Liver (tissue), 9 donors: ENCODE results near the gene MPST. TPM values are rescaled to one million over a fixed set of nuclear protein-coding genes. Genes with fewer than 3 reads are reported as not detected.

Experiments used
- DNase-seq: peaks from one replicate; pipeline ENCODE4 v3.0.0-alpha.2; 2017; ENCODE audit warnings: low spot score
- H3K27ac ChIP-seq, 2 donors: one replicate each; pipeline ENCODE4 v1.7.0; 2013; ENCODE audit warnings: inconsistent platforms in 2 of 2, low read length in 2 of 2, control low read depth in 1 of 2, low read depth in 1 of 2, mild to moderate bottlenecking in 1 of 2
- H3K27me3 ChIP-seq, 4 donors: one replicate each; pipeline versions ENCODE4 v1.6.1 to v1.7.0; 2013; ENCODE audit warnings: low read length in 3 of 4, inconsistent platforms in 1 of 4, mild to moderate bottlenecking in 1 of 4, moderate library complexity in 1 of 4; ENCODE audit not compliant: control insufficient read depth in 4 of 4, insufficient read depth in 4 of 4
- H3K36me3 ChIP-seq, 4 donors: one replicate each; pipeline versions ENCODE4 v1.6.1 to v1.7.0; 2013; ENCODE audit warnings: low read length in 3 of 4, mild to moderate bottlenecking in 3 of 4, low read depth in 1 of 4, moderate library complexity in 1 of 4; ENCODE audit not compliant: control insufficient read depth in 4 of 4, insufficient read depth in 3 of 4
- H3K4me1 ChIP-seq, 4 donors: one replicate each; pipeline versions ENCODE4 v1.6.1 to v1.7.0; 2013; ENCODE audit warnings: low read length in 3 of 4, mild to moderate bottlenecking in 3 of 4, moderate library complexity in 1 of 4; ENCODE audit not compliant: control insufficient read depth in 4 of 4, insufficient read depth in 4 of 4
- H3K4me3 ChIP-seq, 3 donors: one replicate each; pipeline versions ENCODE4 v1.6.1 to v1.7.0; 2013; ENCODE audit warnings: low read length in 3 of 3, control low read depth in 1 of 3, low read depth in 1 of 3, mild to moderate bottlenecking in 1 of 3
- H3K9ac ChIP-seq, 2 donors: one replicate each; pipeline ENCODE4 v1.7.0; 2013; ENCODE audit warnings: low read length in 2 of 2, mild to moderate bottlenecking in 2 of 2, moderate library complexity in 2 of 2, control low read depth in 1 of 2, low read depth in 1 of 2
- H3K9me3 ChIP-seq, 4 donors: one replicate each; pipeline versions ENCODE4 v1.6.1 to v1.7.0; 2013; ENCODE audit warnings: low read length in 3 of 4; ENCODE audit not compliant: control insufficient read depth in 4 of 4
- FOXA1 ChIP-seq: IDR thresholded peaks from 2 replicates; pipeline ENCODE4 v1.6.1; 2016; ENCODE audit warnings: antibody characterized with exemption
- FOXA2 ChIP-seq: IDR thresholded peaks from 2 replicates; pipeline ENCODE4 v1.6.1; 2016; ENCODE audit warnings: antibody characterized with exemption
- HNF4A ChIP-seq, 2 donors: conservative IDR thresholded peaks; 2 replicates each; pipeline ENCODE4 v1.6.1; 2016; ENCODE audit warnings: antibody characterized with exemption in 2 of 2, mild to moderate bottlenecking in 2 of 2
- JUND ChIP-seq, 2 donors: IDR thresholded peaks; 2 replicates each; pipeline ENCODE4 v1.6.1; 2016; ENCODE audit warnings: antibody characterized with exemption in 2 of 2
- RAD21 ChIP-seq, 2 donors: IDR thresholded peaks; 2 replicates each; pipeline ENCODE4 v1.6.1; 2016; ENCODE audit warnings: antibody characterized with exemption in 2 of 2, mild to moderate bottlenecking in 2 of 2
- RXRA ChIP-seq, 2 donors: IDR thresholded peaks; 2 replicates each; pipeline ENCODE4 v1.6.1; 2017 to 2018; ENCODE audit warnings: antibody characterized with exemption in 2 of 2, mild to moderate bottlenecking in 1 of 2
- ZBTB33 ChIP-seq: IDR thresholded peaks from 2 replicates; pipeline ENCODE4 v1.6.1; 2016; ENCODE audit warnings: antibody characterized with exemption
- WGBS: extraction: QIAGEN DNeasy Blood & Tissue Kit; methylation state at CpG from one replicate; pipeline ENCODE4 v1.1.7; 2013; 5-methylcytosine and 5-hydroxymethylcytosine counted together
- polyA plus RNA-seq, 2 donors: library from polyadenylated mRNA; stranded (reverse) in 1 of 2; unstranded in 1 of 2; fragments of 200-250 nt in 1 of 2; fragments of >200 nt in 1 of 2; fragmentation: Nextera tagmentation in 1 of 2; extraction: Ambion mirVana in 1 of 2; gene quantifications; one replicate each; pipeline versions ENCODE4 v1.2.1 to v1.2.3, GENCODE V29; 2013 to 2015
- total RNA-seq, 2 donors: library from RNA; depleted of rRNA; stranded (reverse); fragments of >200 nt; gene quantifications; one replicate each; pipeline ENCODE4 v1.2.3, GENCODE V29; 2014
- TF ChIP-seq, protein P1 (sequence below): IDR thresholded peaks from 2 replicates; pipeline ENCODE4 v1.6.1; 2016; ENCODE audit warnings: antibody characterized with exemption
- TF ChIP-seq, protein P2 (sequence below): IDR thresholded peaks from 2 replicates; pipeline ENCODE4 v1.6.1; 2016; ENCODE audit warnings: antibody characterized with exemption, mild to moderate bottlenecking
- TF ChIP-seq, protein P3 (sequence below): fragments of 150-350 bp; IDR thresholded peaks from 2 replicates; pipeline ENCODE4 v1.5.1; 2017; ENCODE audit warnings: improper control_type of control experiment, low read depth, low read length; ENCODE audit not compliant: missing input control
- donor health status: healthy.
- donor health status: healthy.
- donor health status: healthy.
- donor health status: healthy.
- donor health status: healthy.

The MPST gene
- total and polyA plus RNA-seq, 4 donors = 124 to 277 (median 199) TPM

GRCh38 chr22:37052386-37053309 is 33.1 kb downstream of the MPST start:
- H3K4me3 ChIP-seq = peak overlapping the region in 1 of 3 donors; percentile 57
- peaks cover 0 to 9% (median 2%) of the 10 kb centered on the region in 4 donors for H3K4me1 ChIP-seq
- H3K27ac ChIP-seq = no peak overlapping the region
- H3K36me3 ChIP-seq = no peaks in the 10 kb centered on the region
- H3K27me3 ChIP-seq = no peaks in the 10 kb centered on the region
- DNase-seq = no peak
- H3K9me3 ChIP-seq = no peaks in the 10 kb centered on the region
- H3K9ac ChIP-seq = no peak overlapping the region
- TF ChIP-seq RAD21 (IDR thresholded peaks at IDR 0.05) (no peak), HNF4A (conservative IDR thresholded peaks at IDR 0.05) (no peak), ZBTB33 (no peak), JUND (IDR thresholded peaks at IDR 0.05) (no peak), FOXA2 (no peak), FOXA1 (no peak), RXRA (IDR thresholded peaks at IDR 0.05) (no peak)
- TF ChIP-seq, protein P1, sequence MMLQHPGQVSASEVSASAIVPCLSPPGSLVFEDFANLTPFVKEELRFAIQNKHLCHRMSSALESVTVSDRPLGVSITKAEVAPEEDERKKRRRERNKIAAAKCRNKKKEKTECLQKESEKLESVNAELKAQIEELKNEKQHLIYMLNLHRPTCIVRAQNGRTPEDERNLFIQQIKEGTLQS = no peak
- TF ChIP-seq, protein P2, sequence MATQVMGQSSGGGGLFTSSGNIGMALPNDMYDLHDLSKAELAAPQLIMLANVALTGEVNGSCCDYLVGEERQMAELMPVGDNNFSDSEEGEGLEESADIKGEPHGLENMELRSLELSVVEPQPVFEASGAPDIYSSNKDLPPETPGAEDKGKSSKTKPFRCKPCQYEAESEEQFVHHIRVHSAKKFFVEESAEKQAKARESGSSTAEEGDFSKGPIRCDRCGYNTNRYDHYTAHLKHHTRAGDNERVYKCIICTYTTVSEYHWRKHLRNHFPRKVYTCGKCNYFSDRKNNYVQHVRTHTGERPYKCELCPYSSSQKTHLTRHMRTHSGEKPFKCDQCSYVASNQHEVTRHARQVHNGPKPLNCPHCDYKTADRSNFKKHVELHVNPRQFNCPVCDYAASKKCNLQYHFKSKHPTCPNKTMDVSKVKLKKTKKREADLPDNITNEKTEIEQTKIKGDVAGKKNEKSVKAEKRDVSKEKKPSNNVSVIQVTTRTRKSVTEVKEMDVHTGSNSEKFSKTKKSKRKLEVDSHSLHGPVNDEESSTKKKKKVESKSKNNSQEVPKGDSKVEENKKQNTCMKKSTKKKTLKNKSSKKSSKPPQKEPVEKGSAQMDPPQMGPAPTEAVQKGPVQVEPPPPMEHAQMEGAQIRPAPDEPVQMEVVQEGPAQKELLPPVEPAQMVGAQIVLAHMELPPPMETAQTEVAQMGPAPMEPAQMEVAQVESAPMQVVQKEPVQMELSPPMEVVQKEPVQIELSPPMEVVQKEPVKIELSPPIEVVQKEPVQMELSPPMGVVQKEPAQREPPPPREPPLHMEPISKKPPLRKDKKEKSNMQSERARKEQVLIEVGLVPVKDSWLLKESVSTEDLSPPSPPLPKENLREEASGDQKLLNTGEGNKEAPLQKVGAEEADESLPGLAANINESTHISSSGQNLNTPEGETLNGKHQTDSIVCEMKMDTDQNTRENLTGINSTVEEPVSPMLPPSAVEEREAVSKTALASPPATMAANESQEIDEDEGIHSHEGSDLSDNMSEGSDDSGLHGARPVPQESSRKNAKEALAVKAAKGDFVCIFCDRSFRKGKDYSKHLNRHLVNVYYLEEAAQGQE = no peak
- TF ChIP-seq, protein P3, sequence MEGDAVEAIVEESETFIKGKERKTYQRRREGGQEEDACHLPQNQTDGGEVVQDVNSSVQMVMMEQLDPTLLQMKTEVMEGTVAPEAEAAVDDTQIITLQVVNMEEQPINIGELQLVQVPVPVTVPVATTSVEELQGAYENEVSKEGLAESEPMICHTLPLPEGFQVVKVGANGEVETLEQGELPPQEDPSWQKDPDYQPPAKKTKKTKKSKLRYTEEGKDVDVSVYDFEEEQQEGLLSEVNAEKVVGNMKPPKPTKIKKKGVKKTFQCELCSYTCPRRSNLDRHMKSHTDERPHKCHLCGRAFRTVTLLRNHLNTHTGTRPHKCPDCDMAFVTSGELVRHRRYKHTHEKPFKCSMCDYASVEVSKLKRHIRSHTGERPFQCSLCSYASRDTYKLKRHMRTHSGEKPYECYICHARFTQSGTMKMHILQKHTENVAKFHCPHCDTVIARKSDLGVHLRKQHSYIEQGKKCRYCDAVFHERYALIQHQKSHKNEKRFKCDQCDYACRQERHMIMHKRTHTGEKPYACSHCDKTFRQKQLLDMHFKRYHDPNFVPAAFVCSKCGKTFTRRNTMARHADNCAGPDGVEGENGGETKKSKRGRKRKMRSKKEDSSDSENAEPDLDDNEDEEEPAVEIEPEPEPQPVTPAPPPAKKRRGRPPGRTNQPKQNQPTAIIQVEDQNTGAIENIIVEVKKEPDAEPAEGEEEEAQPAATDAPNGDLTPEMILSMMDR = no peak
- WGBS = 83% methylated on average over 25 of the region's 25 CpGs

GRCh38 chr22:37053310-37054055 is 33.9 kb downstream of the MPST start:
- no peak for DNase-seq
- no peaks in the 10 kb centered on the region for H3K36me3 ChIP-seq
- H3K9ac ChIP-seq = no peak overlapping the region

More at GRCh38 chr22:37053310-37054055, 33.9 kb downstream of the MPST start:
- WGBS = 86% methylated on average over 16 of the region's 16 CpGs
- TF ChIP-seq, protein P2 = no peak
- H3K4me3 ChIP-seq = no peak overlapping the region
- H3K9me3 ChIP-seq = no peaks in the 10 kb centered on the region
- H3K27ac ChIP-seq = no peak overlapping the region
- H3K4me1 ChIP-seq = peaks cover 0 to 9% (median 2%) of the 10 kb centered on the region in 4 donors
- no peaks in the 10 kb centered on the region for H3K27me3 ChIP-seq
